Fibroblast of lung (primary cell): Measurements from ENCODE around the gene WNT9A. TPM values are rescaled to one million over a fixed set of nuclear protein-coding genes. Genes with fewer than 3 reads are reported as not detected.

ENCODE experiments used
- DNase-seq, 2 donors: peaks; one replicate each; pipeline versions ENCODE4 v3.0.0 to v3.0.0-alpha.2; 2010; ENCODE audit warnings: low read depth in 2 of 2
- H2AFZ ChIP-seq: 2 replicates; pipeline ENCODE4 v1.5.1; 2012; ENCODE audit warnings: low read length, control low read depth, inconsistent platforms
- H3K27ac ChIP-seq: 2 replicates; pipeline ENCODE4 v1.5.1; 2011; ENCODE audit warnings: low read length, control low read depth; ENCODE audit not compliant: insufficient read depth
- H3K27me3 ChIP-seq: 2 replicates; pipeline ENCODE4 v1.5.1; 2011; ENCODE audit warnings: mild to moderate bottlenecking, low read length; ENCODE audit not compliant: control insufficient read depth, insufficient read depth
- H3K36me3 ChIP-seq: 2 replicates; pipeline ENCODE4 v1.5.1; 2011; ENCODE audit warnings: low read length; ENCODE audit not compliant: control insufficient read depth, insufficient read depth
- H3K4me1 ChIP-seq: 2 replicates; pipeline ENCODE4 v1.5.1; 2011; ENCODE audit warnings: low read length; ENCODE audit not compliant: control insufficient read depth, insufficient read depth; ENCODE audit errors: extremely low read depth
- H3K4me2 ChIP-seq: 2 replicates; pipeline ENCODE4 v1.5.1; 2011; ENCODE audit warnings: low read length, control low read depth; ENCODE audit not compliant: insufficient read depth; ENCODE audit errors: extremely low read depth
- H3K4me3 ChIP-seq, 4 experiments: fragments of 200-600 bp in 1 of 4; sonication (generic) in 1 of 4; replicated peaks in 1 of 4; 2 replicates each; pipeline ENCODE4 v1.5.1; 2011 to 2016; ENCODE audit warnings: low read length in 4 of 4, low read depth in 3 of 4, mild to moderate bottlenecking in 3 of 4, control low read depth in 2 of 4, inconsistent platforms in 1 of 4, mixed read lengths in 1 of 4; ENCODE audit not compliant: insufficient read depth in 1 of 4; ENCODE audit errors: control extremely low read depth in 1 of 4
- H3K79me2 ChIP-seq: 2 replicates; pipeline ENCODE4 v1.5.1; 2012; ENCODE audit warnings: mild to moderate bottlenecking, low read length, inconsistent platforms; ENCODE audit not compliant: control insufficient read depth, insufficient read depth
- H3K9ac ChIP-seq: 2 replicates; pipeline ENCODE4 v1.5.1; 2011; ENCODE audit warnings: mild to moderate bottlenecking, low read length, control low read depth; ENCODE audit not compliant: insufficient read depth
- H3K9me3 ChIP-seq: 2 replicates; pipeline ENCODE4 v1.5.1; 2012; ENCODE audit warnings: low read depth, low read length; ENCODE audit not compliant: control insufficient read depth, insufficient read depth
- H4K20me1 ChIP-seq: 2 replicates; pipeline ENCODE4 v1.5.1; 2011; ENCODE audit warnings: low read length; ENCODE audit not compliant: control insufficient read depth, insufficient read depth; ENCODE audit errors: extremely low read depth
- CTCF ChIP-seq, 2 donors: IDR thresholded peaks in 1 of 2; conservative IDR thresholded peaks in 1 of 2; 1 replicate in 1 of 2; 2 replicates in 1 of 2; pipeline ENCODE4 v1.5.1; 2011 to 2012; ENCODE audit warnings: low read length in 2 of 2, control low read depth in 1 of 2, inconsistent platforms in 1 of 2, low read depth in 1 of 2, mild to moderate bottlenecking in 1 of 2
- EZH2 ChIP-seq: IDR thresholded peaks from 2 replicates; pipeline ENCODE4 v1.5.1; 2012; ENCODE audit warnings: low read length, control low read depth, mild to moderate bottlenecking; ENCODE audit errors: missing control alignments
- polyA plus RNA-seq, 2 donors: library from polyadenylated mRNA; depleted of rRNA in 1 of 2; stranded (reverse) in 1 of 2; unstranded in 1 of 2; fragments of >200 nt; gene quantifications; 2 replicates each; pipeline ENCODE4 v1.2.1, GENCODE V29; 2011 to 2012; ENCODE audit warnings: missing spikeins in 1 of 2
- total RNA-seq: library from RNA; depleted of rRNA; stranded (reverse); fragments of >200 nt; gene quantifications from 2 replicates; pipeline ENCODE4 v1.2.1, GENCODE V29; 2014

The WNT9A gene
- total and polyA plus RNA-seq, 2 donors (not counting 1 experiment from before 2014, with no cell fraction given), result 1.0 to 5.3 TPM

GRCh38 chr1:227901906-227902640 is 45.7 kb downstream of the WNT9A start:
- Histone ChIP-seq H3K9me3 (no peaks in the 10 kb centered on the region), H3K79me2 (no peaks in the 10 kb centered on the region), H3K4me1 (no peaks in the 10 kb centered on the region), H3K36me3 (no peaks in the 10 kb centered on the region), H4K20me1 (no peaks in the 10 kb centered on the region), H3K4me2 (no peak overlapping the region), H3K9ac (no peak overlapping the region), H2AFZ (no peak overlapping the region), H3K27ac (no peak overlapping the region), H3K4me3 (no peak overlapping the region), H3K27me3 (no peaks in the 10 kb centered on the region)
- peak in 1 of 2 donors; percentile 45 for DNase-seq
- TF ChIP-seq EZH2 (no peak), CTCF (conservative IDR thresholded peaks at IDR 0.05 in 1 of 2, IDR thresholded peaks at IDR 0.05 in 1 of 2; ENCODE audit: low read depth in 1 of 2, low read length in 2 of 2) (no peak)

- Histone ChIP-seq H2AFZ (no peak overlapping the region), H3K4me2 (no peak overlapping the region), H4K20me1 (no peaks in the 10 kb centered on the region), H3K4me1 (no peaks in the 10 kb centered on the region), H3K27me3 (no peaks in the 10 kb centered on the region), H3K79me2 (no peaks in the 10 kb centered on the region), H3K27ac (no peak overlapping the region), H3K4me3 (no peak overlapping the region), H3K36me3 (no peaks in the 10 kb centered on the region), H3K9me3 (no peaks in the 10 kb centered on the region), H3K9ac (no peak overlapping the region)
- DNase-seq, result no peak
- TF ChIP-seq EZH2 (no peak), CTCF (conservative IDR thresholded peaks at IDR 0.05 in 1 of 2, IDR thresholded peaks at IDR 0.05 in 1 of 2; ENCODE audit: low read depth in 1 of 2, low read length in 2 of 2) (no peak)
Measured at GRCh38 chr1:227901239-227901905, 46.4 kb downstream of the WNT9A start.

- no peaks in the 10 kb centered on the region for H3K27me3 ChIP-seq
- no peaks in the 10 kb centered on the region for H4K20me1 ChIP-seq
- no peaks in the 10 kb centered on the region for H3K4me1 ChIP-seq
- H3K9ac ChIP-seq, result no peak overlapping the region
- no peak overlapping the region for H3K4me3 ChIP-seq
- DNase-seq, result no peak
- no peaks in the 10 kb centered on the region for H3K79me2 ChIP-seq
- no peak overlapping the region for H3K27ac ChIP-seq
- no peaks in the 10 kb centered on the region for H3K36me3 ChIP-seq
- TF ChIP-seq CTCF (conservative IDR thresholded peaks at IDR 0.05 in 1 of 2, IDR thresholded peaks at IDR 0.05 in 1 of 2; ENCODE audit: low read depth in 1 of 2, low read length in 2 of 2) (no peak), EZH2 (no peak)
- no peak overlapping the region for H2AFZ ChIP-seq
- H3K9me3 ChIP-seq, result no peaks in the 10 kb centered on the region
- no peak overlapping the region for H3K4me2 ChIP-seq
Measured at GRCh38 chr1:227900571-227901051, 47.1 kb downstream of the WNT9A start.
